Activated CD4-positive, alpha-beta T cell treated with anti-CD3 and anti-CD28 coated beads, Interleukin-2, amount 10 ng/mL, durations not matched to agents 24 days and 14 days (primary cell): Measurements from ENCODE around the gene ZNF579. TPM values are rescaled to one million over a fixed set of nuclear protein-coding genes. Genes with fewer than 3 reads are reported as not detected.

Source experiments
- DNase-seq: peaks from one replicate; pipeline ENCODE4 v3.0.0; 2022
- H3K27ac Mint-ChIP-seq: one replicate; pipeline ENCODE4 v1.8.0; 2022; ENCODE audit warnings: mild to moderate bottlenecking, mixed read lengths
- H3K27me3 Mint-ChIP-seq: one replicate; pipeline ENCODE4 v1.8.0; 2022; ENCODE audit warnings: mixed read lengths
- H3K36me3 Mint-ChIP-seq: one replicate; pipeline ENCODE4 v1.8.0; 2022; ENCODE audit warnings: low read depth, mild to moderate bottlenecking, mixed read lengths
- H3K4me1 Mint-ChIP-seq: one replicate; pipeline ENCODE4 v1.8.0; 2021; ENCODE audit warnings: mixed read lengths
- H3K4me3 Mint-ChIP-seq: one replicate; pipeline ENCODE4 v1.8.0; 2022; ENCODE audit warnings: mild to moderate bottlenecking, moderate library complexity, mixed read lengths
- H3K9me3 Mint-ChIP-seq: one replicate; pipeline ENCODE4 v1.8.0; 2021; ENCODE audit warnings: mixed read lengths
- intact Hi-C: fragments of 100-400 bp; cut with micrococcal nuclease; formaldehyde crosslinking; loops from one replicate; pipeline ENCODE4 v1.15.1; 2023
- total RNA-seq: library from RNA; stranded (reverse); gene quantifications from 2 replicates; pipeline ENCODE4 v1.2.3, GENCODE V29; 2022

Gene ZNF579
- total RNA-seq, 1 donor from 2014 or later, result 9.6 TPM

- no peak overlapping the region for H3K27ac Mint-ChIP-seq
- no peak overlapping the region for H3K4me3 Mint-ChIP-seq
- H3K9me3 Mint-ChIP-seq, result no peaks in the 10 kb centered on the region
- DNase-seq, result no peak
- peaks cover 1% of the 10 kb centered on the region for H3K27me3 Mint-ChIP-seq
- no peaks in the 10 kb centered on the region for H3K4me1 Mint-ChIP-seq
- intact Hi-C loops, result no loop called here
- no peaks in the 10 kb centered on the region for H3K36me3 Mint-ChIP-seq
These were observed 26.3 kb downstream of the ZNF579 start for GRCh38 chr19:55554302-55554701.

DNA sequence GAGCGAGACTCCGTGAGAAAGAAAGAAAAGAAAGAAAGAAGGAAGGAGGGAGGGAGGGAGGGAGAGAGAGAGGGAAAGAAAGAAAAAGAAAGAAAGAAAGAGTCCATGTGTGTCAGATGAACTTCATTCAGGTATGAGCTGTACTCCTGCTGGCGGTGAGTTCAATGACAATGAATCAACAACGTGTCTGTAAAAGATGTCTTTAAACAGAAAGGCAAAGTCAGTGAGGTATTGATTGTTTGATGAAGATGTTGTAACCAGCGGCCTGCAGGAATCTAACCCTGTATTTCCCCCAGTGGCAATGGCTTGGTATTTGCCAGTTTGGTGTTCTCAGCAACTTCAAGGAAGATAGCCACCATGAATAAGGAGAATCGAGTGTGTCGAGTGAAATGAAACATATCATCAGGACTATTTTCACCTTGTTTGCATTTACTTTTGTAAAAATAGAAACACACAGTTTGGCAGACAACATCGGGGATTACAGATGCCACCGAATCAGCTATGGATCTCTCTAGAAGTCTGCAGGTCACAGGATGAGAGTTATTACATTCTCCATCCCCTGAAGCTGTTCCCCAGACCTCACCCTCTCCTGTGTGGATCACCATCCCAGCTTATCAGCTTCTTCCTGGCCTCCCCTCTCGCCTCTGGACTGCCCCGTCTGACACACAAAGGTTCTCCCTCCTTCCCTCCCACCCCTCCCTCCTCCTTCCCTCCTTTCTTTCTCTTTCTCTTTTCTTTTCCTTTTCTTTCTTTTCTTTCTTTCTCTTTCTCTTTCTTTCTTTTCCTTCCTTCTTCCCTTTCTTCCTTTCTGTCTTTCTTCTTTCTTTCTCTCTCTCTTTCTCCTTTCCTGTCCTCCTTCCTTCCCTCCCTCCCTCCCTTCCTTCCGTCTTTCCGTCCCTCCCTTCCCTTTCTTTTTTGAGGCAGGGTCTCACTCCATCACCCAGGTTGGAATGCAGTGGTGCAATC is 27.1 kb downstream of the ZNF579 start:
- DNase-seq, result no peak
- no peak overlapping the region for H3K27ac Mint-ChIP-seq
- no peaks in the 10 kb centered on the region for H3K9me3 Mint-ChIP-seq
- H3K4me1 Mint-ChIP-seq, result no peaks in the 10 kb centered on the region
- H3K4me3 Mint-ChIP-seq, result no peak overlapping the region
- intact Hi-C loops, result no loop called here
- no peaks in the 10 kb centered on the region for H3K36me3 Mint-ChIP-seq
- H3K27me3 Mint-ChIP-seq, result peaks cover 1% of the 10 kb centered on the region

DNA sequence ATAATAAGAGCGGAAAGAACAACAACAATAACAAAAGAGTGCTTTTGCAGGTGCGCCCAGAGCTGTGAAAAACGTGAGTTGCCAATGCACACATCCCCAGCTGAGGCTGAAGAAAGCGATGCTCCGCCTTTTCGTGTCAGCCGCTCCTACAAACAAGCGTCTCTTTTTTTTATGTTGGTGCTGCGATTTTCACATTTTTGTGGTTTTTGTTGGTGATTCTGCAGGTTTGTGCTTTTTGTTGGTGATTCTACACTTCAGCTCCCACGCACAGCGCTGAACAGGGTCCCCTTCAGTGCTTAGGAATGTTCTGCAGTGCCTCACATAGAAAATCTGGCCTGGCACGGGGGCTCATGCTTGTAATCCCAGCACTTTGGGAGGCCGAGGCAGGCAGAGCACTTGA is 28.0 kb downstream of the ZNF579 start:
- H3K36me3 Mint-ChIP-seq, result no peaks in the 10 kb centered on the region
- no peaks in the 10 kb centered on the region for H3K9me3 Mint-ChIP-seq
- DNase-seq, result no peak
- no peak overlapping the region for H3K27ac Mint-ChIP-seq
- intact Hi-C loops, result no loop called here
- no peak overlapping the region for H3K4me3 Mint-ChIP-seq
- H3K27me3 Mint-ChIP-seq, result peaks cover 5% of the 10 kb centered on the region
- H3K4me1 Mint-ChIP-seq, result no peaks in the 10 kb centered on the region

GRCh38 chr19:55552206-55552605 is 28.4 kb downstream of the ZNF579 start:
- Mint-ChIP-seq H3K36me3 (no peaks in the 10 kb centered on the region), H3K4me3 (no peak overlapping the region), H3K9me3 (no peaks in the 10 kb centered on the region), H3K27me3 (peaks cover 5% of the 10 kb centered on the region), H3K27ac (no peak overlapping the region), H3K4me1 (peaks cover 3% of the 10 kb centered on the region)
- intact Hi-C loops, result no loop called here
- no peak for DNase-seq

DNA sequence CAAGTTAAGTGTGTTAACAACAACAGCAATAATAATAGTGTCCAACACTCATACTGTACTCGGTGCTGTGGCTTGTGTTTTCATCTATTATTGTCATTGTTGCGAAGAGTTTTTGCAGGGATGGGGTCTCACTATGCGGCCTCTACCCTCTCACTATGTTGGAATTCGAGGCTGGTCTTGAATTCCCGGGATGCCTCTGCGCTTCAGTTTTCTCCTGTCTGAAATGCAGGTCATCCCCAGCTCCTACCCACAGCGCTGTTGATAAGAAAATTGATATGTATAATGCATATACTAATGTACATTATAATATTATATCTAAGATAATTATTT is 30.4 kb downstream of the ZNF579 start:
- intact Hi-C loops, result no loop called here

GRCh38 chr19:55549500-55550320 is 30.9 kb downstream of the ZNF579 start:
- Mint-ChIP-seq H3K4me3 (no peak overlapping the region), H3K4me1 (peaks cover 3% of the 10 kb centered on the region), H3K27ac (no peak overlapping the region), H3K9me3 (no peaks in the 10 kb centered on the region), H3K27me3 (peaks cover 5% of the 10 kb centered on the region), H3K36me3 (no peaks in the 10 kb centered on the region)
- DNase-seq, result no peak
- intact Hi-C loops, result no loop called here

More for the DNA sequence above, 30.4 kb downstream of the ZNF579 start:
- Mint-ChIP-seq H3K27me3 (peaks cover 5% of the 10 kb centered on the region), H3K27ac (no peak overlapping the region), H3K4me1 (peaks cover 3% of the 10 kb centered on the region), H3K9me3 (no peaks in the 10 kb centered on the region), H3K36me3 (no peaks in the 10 kb centered on the region), H3K4me3 (no peak overlapping the region)
- DNase-seq, result no peak

DNA sequence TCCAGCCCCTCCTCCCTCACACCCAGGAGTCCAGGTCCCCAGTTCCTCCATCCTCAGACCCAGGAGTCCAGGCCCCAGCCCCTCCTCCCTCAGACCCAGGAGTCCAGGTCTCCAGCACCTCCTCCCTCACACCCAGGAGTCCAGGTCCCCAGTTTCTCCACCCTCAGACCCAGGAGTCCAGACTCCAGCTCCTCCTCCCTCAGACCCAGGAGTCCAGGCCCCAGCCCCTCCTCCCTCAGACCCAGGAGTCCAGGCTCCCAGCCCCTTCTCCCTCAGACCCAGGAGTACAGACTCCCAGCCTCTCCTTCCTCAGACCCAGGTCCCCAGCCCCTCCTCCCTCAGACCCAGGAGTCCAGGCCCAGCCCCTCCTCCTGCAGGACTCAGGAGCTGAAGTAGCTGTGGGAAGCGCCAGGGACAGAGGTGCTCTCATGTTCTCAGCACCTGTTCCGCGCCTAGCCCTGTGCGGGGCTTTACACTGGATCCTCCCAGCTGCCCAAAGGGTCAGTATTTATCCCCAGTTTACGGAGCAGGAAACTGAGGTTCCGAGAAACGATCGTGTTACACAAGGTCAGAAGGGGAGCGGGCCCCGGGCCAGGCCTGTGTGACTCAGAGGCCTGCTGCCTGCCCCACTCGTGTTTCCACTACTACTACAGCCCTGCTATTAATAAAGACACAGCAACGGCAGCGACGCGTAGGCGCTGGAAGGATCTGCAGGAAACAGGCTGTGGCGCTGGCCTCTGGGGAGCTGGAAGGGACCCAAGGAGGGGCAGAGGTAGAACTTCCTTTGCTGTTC is 33.6 kb downstream of the ZNF579 start:
- DNase-seq, result no peak
- Mint-ChIP-seq H3K27ac (no peak overlapping the region), H3K27me3 (peaks cover 3% of the 10 kb centered on the region), H3K4me3 (no peak overlapping the region), H3K9me3 (peaks cover 10% of the 10 kb centered on the region), H3K36me3 (no peaks in the 10 kb centered on the region), H3K4me1 (peaks cover 3% of the 10 kb centered on the region)
- intact Hi-C loops, result no loop called here

- H3K4me1 Mint-ChIP-seq, result peaks cover 3% of the 10 kb centered on the region
- DNase-seq, result no peak
- H3K9me3 Mint-ChIP-seq, result peaks cover 11% of the 10 kb centered on the region
- H3K4me3 Mint-ChIP-seq, result no peak overlapping the region
- no peaks in the 10 kb centered on the region for H3K36me3 Mint-ChIP-seq
- peaks cover 3% of the 10 kb centered on the region for H3K27me3 Mint-ChIP-seq
- H3K27ac Mint-ChIP-seq, result no peak overlapping the region
- intact Hi-C loops, result no loop called here
These were observed 34.6 kb downstream of the ZNF579 start for GRCh38 chr19:55546011-55546410.

DNA sequence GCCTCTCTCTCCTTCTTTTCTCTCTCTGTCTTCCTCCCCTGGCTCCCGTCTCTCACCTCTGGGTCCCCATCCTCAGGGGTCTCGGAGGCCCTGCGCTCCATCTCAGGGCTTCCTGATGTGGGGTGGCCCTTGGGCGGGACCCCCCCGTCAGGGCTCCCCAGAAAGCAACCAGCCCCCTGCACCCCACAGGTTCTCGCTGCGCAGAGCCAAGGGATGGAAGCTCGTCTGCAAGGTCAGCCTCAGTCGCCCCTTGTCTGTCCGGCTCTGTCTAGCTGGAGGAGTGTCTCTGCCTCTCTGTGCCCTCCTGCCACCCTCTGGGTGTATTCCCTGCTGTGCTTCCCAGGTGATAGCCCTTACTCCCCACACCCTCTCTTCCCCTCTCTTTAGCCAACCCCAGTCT is 35.2 kb downstream of the ZNF579 start, which contains the start of gene SBK3:
Gene SBK3, minus strand, starts transcription at position 101 of the 400 bp plus-strand sequence. Its CDS starts 0 bp downstream, at position 101.
- Mint-ChIP-seq H3K27ac (no peak within 1 kb of the TSS), H3K9me3 (peaks cover 11% of the 10 kb centered on the region), H3K4me1 (peaks cover 3% of the 10 kb centered on the region), H3K36me3 (no peaks in the 10 kb centered on the region), H3K4me3 (no peak within 1 kb of the TSS), H3K27me3 (peaks cover 3% of the 10 kb centered on the region)
- intact Hi-C loops, result no loop called here
- DNase-seq, result no peak

GRCh38 chr19:55544776-55545439 is 35.7 kb downstream of the ZNF579 start:
- Mint-ChIP-seq H3K27me3 (peaks cover 3% of the 10 kb centered on the region), H3K4me3 (no peak overlapping the region), H3K4me1 (peaks cover 3% of the 10 kb centered on the region), H3K36me3 (no peaks in the 10 kb centered on the region), H3K9me3 (peaks cover 11% of the 10 kb centered on the region), H3K27ac (no peak overlapping the region)
- DNase-seq, result no peak
- intact Hi-C loops, result no loop called here

- peaks cover 3% of the 10 kb centered on the region for H3K27me3 Mint-ChIP-seq
- intact Hi-C loops, result no loop called here
- peaks cover 11% of the 10 kb centered on the region for H3K9me3 Mint-ChIP-seq
- no peaks in the 10 kb centered on the region for H3K36me3 Mint-ChIP-seq
- no peak for DNase-seq
- no peak overlapping the region for H3K27ac Mint-ChIP-seq
- H3K4me3 Mint-ChIP-seq, result no peak overlapping the region
- H3K4me1 Mint-ChIP-seq, result peaks cover 3% of the 10 kb centered on the region
These were observed 36.6 kb downstream of the ZNF579 start for GRCh38 chr19:55544014-55544413.

DNA sequence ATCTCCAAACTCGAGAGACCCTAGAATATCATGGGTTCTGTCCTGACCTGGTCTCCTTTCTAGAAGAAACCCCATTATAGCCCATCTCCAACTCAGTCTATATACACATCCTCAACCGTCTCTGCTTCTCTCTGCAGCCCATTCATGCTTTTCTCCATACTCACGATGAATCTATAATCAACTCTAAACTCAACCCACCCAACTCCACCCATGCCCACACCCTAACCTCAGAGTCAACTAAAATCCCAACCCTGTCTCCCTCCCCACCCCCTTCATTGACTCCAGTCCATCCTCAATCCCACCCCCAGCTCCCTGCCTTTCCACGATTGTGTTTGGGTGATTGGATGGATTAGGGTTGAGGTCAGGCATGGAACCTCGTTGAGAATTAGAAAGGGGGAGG is 37.1 kb downstream of the ZNF579 start:
- no peaks in the 10 kb centered on the region for H3K36me3 Mint-ChIP-seq
- intact Hi-C loops, result no loop called here
- no peak overlapping the region for H3K4me3 Mint-ChIP-seq
- H3K4me1 Mint-ChIP-seq, result peaks cover 3% of the 10 kb centered on the region
- peaks cover 3% of the 10 kb centered on the region for H3K27me3 Mint-ChIP-seq
- no peak for DNase-seq
- peaks cover 11% of the 10 kb centered on the region for H3K9me3 Mint-ChIP-seq
- no peak overlapping the region for H3K27ac Mint-ChIP-seq

- Mint-ChIP-seq H3K36me3 (no peaks in the 10 kb centered on the region), H3K27ac (no peak overlapping the region), H3K4me1 (peaks cover 1% of the 10 kb centered on the region), H3K9me3 (peaks cover 11% of the 10 kb centered on the region), H3K27me3 (no peaks in the 10 kb centered on the region), H3K4me3 (no peak overlapping the region)
- no peak for DNase-seq
- intact Hi-C loops, result no loop called here
These were observed 38.3 kb downstream of the ZNF579 start for GRCh38 chr19:55542292-55542855.
